Measurements from ENCODE around the gene ZNRF3.
"Not testable (repeated sequence)": the region's sequence is repeated elsewhere in the genome, so short reads cannot be mapped to it uniquely, and the experiment has no call there.

The ZNRF3 gene

DNA sequence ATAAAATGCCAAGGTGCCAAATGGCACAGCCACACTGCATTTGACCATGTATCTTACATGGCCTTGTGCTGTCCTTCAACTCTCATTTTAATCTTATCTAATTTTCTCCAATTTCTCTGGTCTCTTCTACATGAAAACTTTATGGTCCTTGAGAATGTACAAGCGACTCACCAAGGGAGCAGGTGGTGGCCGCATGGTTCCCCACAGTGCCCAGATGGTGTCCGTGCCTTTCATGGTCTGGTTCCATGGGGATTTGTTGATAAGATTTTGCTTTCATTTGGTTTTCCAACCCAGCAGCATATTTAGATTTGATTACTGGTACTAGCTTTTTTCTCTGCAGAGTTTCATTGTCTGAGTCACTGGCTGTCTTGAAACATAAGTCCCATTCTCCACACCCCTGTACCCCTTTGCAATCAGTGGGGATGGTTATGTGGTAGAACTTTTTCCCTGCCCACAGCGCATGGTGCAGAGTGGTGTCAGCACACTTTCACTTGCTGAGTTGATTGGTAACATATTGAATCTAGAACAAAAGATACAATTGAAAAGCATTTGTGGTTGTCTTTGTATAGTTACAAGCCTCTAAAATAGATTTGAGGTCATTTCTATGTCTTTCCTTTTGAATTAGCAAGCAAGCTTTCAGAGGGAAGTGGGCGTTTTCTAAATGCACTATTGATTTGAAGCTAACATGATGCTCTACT is 24.1 kb downstream of the ZNRF3 start:
- no peak for DNase-seq (ENCODE audit: low read depth)

DNA sequence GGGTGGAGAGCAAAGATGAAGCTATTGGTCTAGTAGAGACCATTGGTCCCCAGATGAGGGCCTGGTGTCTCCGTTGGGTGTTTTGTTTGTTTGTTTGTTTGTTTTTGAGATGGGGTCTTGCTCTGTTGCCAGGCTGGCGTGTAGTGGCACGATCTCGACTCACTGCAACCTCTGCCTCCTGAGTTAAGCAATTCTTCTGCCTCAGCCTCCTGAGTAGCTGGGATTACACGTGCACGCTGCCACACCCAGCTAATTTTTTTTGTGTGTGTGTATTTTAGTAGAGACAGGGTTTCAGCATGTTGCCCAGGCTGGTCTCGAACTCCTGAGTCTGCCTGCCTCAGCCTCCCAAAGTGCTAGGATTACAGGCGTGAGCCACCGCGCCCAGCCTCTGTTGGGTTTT is 25.4 kb downstream of the ZNRF3 start:
- not testable (repeated sequence) for DNase-seq (ENCODE audit: low read depth)

DNA sequence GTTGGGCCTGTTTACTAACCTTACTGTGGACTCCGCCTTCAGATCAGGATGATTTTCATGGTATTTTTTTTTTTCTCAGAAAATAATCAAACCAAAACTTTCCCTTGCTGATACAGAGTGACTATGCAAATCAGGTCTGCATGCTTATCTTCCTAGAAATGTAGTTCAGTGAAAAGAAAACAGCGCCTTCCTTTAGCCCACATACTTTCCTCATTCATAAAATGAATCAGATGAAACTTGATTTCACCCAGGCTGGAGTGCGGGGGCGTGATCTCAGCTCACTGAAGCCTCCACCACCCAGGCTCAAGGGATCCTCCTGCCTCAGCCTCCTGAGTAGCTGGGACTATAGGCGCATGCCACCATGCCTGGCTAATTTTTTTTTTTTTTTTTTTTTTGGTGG is 26.0 kb downstream of the ZNRF3 start:
- DNase-seq (ENCODE audit: low read depth): no peak

DNA sequence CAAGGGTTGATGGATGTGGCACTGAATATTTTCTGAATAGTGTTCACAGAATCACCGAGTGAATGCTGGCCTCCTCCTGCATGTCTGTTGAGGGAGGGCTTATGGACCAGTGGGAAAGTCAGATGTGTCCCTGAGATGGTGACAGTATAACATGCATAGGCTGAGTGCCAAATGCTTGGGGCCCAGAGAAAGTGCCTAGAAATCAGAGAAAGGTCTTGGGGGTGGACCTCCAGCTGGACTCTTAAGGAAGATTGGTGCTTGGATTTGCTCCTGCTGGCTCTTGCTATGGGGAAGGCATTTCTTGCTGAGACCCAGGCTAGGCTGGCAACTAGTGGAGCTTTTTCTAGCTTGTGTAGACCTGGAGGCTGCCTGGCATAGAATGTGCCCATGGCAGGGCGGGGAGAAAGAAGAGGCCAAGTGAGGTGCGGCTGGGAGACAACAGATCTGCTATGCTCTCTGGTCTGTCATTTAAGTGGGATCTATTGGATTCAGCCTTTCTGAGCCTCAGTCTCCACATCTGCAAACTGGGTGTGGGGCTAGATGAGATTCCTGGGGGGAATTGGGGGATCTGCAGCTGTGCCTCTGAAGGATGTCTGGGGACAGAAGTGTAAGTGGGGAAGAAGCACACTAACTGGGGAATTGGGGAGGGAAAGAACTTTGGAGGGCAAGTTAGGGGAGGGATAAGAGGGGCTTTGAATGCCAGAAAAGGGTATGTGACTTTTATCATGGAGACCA is 27.4 kb downstream of the ZNRF3 start:
- no peak for DNase-seq (ENCODE audit: low read depth)

DNA sequence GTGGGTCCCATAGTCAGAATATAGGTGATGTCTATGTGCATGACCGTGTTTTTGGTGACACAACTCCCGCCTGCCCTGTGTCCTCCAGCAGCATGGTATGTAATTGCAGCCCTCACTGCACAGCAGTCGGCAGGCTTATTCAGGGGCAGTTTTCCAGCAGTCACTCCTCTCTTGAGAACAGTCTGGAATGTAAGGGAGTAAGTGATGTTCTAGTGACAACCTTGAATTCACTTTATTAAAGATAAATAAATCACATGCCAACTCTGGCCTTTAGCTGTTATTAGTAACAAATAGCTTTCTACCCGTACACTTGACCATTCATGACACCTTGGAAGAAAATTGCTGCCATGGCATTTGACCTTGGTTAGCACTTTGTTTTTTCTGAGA is 27.9 kb downstream of the ZNRF3 start:
- DNase-seq (ENCODE audit: low read depth): no peak

DNA sequence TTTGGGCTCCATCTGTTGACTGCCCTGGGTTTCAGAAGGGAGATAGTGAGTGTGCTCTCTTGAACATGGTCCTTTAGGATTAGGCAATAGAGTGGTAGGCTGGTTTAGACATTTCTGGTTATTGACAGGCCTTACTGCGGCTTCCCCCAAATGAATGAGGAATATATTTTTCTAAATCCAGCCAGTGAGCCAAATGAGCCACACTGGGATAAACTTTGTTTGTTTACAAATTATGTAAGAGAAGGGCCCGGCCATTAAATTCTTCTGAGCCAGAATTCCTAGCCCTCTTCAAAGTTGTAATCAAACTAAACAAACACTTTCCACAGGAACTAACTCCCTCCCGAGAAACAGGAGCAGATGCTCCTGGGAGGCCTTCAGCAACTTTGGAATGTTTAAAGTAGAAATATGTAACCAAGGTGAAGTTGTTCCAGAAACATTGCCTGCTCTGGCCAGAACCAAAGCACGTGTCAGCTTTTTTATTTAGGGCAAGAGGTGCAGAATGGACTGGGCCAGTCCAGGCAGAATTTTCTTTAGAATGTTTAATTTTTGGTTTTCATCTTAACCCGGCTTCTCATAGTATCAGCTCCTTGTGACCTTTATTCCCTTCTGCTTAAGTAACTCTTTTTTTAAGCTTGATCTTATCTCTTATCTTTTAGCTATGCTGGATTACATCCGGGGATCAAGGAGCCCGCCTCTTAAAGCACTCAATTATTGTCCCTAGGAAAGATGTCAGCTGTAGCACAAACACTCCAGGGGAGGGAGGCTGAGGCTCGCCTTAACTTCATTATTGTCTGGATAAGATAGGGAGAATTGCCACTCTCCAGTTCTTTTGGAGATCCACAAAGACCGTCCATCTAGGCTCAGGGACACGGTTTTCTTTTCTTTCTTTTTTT is 28.7 kb downstream of the ZNRF3 start:
- DNase-seq (ENCODE audit: low read depth): no peak

DNA sequence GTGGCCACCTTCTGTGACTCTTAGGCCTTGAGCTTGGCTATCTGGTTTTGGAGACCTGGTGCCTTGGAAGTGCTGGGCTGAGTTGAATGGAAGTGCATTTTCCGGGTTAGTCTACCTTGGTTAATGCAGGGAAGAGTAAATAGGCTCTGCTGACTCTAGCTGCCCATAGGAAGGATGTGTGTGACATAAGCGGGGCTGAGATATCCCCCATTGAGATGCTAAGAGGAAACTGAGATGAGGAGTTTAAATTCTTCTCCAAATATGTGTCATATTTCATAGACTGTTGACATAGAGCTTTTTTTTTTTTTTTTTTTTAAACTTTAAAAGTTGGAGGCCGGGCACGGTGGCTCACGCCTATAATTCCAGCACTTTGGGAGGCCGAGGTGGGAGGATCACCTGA is 30.8 kb downstream of the ZNRF3 start:
- DNase-seq (ENCODE audit: low read depth): no peak

DNA sequence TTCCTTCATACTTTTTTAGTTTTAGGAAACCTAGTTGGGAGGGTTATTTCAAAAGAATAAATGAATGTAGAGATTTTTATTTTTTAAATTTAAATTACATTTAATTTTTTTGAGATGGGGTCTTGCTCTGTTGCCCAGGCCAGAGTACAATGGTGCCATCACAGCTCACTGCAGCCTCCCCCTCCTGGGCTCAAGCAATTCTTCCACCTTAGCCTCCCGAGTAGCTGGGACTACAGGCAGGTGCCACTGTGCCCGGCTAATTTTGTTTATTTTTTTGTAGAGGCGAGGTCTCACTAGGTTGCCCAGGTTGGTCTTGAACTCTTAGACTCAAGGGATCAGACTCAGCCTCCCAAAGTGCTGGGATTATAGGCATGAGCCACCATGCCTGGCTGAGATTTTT is 32.6 kb downstream of the ZNRF3 start:
- DNase-seq (ENCODE audit: low read depth): no peak

DNA sequence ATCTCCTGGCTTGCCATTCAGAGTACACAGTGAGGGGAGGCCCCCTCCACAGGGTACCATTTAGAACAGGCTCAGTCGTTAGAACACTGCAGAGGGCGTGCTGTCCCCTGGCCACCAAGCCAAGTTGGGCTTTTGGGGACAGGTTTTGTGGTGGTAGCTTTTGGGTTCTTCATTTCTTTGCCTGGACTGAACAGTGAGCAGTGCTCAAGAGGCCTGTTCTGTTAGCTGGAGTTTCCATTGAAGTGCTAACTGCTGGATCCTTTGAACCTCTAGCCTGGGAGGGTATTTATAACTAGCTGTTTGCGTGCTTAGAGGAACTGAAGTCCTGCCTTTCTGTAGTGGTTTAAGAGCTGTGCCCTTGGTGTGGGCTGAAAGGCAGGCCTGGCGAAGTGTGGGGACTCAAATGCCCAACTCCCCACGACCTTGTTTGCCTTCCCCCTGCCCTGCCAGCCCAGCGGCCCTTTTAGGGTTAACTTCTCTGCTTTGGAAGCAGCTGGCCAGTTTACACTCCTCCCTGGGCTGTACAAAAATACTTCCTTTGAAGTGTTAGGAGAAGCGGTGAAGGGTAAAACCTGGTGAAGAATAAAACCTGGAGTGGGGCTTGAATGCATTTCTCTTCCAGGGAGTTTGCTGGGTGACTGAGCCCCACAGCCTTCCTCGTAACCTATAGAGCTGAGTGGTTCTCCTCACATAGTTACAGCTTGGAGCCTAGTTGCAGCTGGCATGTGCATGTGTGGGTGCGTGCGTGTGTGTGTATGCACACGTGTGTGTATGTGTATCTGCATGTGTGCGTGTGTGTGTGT is 34.6 kb downstream of the ZNRF3 start:
- no peak for DNase-seq (ENCODE audit: low read depth)

DNA sequence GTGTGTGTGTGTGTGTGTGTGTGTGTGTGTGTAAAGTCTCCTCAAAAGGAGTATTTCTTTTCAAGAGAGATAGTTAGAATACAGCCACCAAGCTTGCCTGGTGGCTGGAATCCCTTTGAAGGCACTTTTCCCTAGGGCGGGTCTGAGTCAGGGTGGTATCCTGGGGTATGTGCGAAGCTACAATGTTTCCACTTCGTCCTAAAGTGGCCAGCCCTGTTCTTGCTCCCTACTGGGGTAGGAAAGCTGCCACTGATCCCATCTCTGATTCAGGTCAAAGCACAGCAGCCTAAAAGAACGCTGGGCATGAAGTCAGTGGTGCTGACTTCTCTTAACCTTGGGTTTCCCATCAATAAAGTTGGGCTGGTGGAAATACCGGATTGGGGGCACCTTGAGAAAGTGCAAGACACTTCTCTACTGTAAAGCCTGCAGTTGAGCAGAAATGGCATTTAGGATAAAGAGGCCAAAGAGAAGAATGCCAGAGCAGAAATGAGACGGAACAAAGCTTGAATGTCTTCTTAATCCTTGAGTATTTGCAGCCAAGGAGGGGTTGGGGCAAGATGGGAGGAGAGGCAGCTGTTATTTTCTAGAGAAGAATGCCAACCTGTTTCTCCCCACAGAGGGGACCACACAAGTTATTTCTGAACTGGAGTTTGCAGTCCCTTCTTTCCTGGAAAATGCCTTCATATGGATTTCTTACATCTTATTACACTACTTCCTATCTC is 35.3 kb downstream of the ZNRF3 start:
- no peak for DNase-seq (ENCODE audit: low read depth)

DNA sequence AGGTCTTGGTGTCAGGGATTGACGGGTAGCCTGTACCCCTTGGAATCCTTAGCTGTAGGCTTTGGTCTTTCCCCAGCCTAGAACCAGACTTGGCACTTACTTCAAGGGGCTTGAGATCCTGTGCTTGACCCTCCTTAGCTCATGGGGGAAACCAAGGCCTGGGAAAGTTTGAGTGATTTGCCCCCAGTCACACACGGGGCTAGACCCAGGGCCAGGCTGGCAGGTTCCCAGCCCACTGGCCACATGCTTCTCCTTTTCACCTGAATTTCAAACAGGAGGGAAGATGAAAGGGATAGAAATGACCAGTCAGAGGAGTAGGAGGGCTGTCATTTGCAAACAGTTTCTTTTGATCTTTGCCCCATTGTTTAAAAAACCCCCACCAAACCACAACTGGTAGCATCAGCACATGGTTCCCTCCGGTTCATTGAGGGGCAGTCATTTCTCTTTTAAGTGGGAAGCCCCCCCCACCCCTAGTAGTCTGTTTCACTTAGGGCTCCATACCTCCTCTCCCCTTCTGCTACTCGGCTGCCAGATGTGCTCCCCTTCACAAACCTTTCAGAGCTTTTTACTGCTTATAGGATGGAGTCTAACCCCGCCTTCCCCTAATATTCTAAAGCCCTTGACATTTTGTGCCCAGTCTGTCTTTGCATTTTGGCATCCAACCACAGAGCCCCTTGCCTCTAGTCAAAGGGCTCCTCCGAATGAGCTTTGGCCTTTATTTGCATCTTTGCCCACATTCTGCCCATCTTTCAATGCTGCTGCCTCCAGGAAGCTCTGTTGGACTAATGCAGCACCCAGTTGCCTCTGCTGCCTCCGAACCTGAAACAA is 37.6 kb downstream of the ZNRF3 start:
- DNase-seq (ENCODE audit: low read depth): no peak

DNA sequence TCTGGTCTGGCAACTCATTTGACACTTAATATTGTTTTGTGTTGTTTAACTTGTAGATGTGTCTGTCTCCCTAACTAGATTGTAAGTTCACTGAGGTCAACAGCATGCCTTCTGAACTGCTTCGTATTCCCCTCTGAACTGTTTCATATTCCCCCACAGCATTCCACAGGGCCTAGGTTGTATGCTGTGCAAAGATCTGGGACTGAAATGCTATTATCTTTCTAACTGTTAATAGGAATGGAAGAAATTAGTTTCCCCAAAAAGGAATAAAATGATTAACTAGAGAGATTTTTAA is 38.2 kb downstream of the ZNRF3 start:
- DNase-seq (ENCODE audit: low read depth): no peak

DNA sequence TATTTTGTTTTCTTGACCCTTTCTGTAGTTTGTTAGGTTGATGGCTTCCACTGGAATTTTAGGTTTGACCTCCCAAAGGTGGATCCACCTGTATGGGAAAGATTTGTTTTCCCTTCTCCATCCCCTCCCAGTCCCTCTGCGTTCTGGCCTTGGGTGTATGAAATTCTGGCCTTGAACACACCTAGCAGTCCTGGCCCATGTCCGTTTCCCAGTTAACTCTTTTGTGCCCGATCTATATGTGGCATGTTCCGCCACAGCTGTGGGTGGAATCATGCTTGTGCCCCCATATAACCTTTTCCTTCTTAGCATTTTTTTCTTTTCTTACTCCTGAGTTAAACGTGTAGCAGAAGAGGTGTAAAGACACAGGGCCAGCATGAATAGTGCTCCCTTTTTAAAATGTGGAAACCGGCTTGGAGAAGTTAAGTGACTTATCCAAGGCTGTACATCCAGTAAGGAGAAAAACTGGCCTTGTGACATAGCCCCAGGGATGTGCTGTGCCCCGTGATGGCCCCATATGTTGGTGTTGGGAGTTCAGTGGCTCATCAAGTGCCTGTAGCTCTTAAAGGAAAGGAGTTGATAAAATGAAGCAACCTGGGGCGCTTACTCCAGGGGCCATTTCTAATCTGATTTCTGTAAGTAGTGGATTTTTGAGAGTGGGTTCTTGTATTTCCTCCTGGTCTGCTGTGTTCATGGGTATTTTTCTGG is 39.3 kb downstream of the ZNRF3 start:
- no peak for DNase-seq (ENCODE audit: low read depth)

DNA sequence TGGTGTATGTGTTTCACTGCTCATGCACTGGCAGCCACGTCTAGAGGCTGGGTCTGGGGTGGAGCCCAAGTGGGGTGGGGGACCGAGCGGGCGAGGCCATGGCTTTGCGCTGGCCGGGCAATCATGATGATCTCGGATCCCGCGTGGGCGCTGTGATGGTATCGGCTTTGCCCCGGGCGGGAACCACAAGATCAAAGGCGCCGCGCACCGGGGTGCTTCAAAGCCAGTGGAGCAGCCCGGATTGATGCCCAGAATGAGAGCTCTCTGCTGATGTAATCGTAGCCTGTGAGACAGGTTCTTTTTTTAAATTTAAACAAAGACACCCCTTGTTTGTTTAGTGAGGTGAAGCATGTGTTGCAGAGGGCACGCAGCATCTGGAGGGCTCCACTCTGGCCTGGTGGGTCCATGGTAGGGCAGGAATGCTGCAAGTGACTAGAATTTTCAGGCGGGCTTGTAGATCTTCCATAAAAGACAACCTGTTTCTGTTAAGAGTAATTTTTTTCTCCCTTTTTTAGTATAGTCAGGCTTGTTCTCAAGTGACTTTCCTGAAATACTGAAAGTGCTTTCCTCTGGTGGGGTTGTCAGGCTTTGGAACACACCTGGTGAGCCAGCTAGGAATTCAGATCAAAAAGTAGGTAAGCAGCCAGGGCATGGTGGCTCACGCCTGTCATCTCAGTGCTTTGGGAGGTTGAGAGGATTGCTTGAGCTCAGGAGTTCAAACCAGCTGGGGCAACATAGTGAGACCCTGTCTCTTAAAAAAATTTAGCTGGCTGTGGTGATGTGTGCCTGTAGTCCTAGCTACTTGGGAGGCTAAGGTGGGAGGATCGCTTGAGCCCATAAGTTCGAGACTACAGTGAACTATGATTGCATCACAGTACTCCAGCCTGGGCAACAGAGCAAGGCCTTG is 40.7 kb downstream of the ZNRF3 start:
- DNase-seq (ENCODE audit: low read depth): no peak

DNA sequence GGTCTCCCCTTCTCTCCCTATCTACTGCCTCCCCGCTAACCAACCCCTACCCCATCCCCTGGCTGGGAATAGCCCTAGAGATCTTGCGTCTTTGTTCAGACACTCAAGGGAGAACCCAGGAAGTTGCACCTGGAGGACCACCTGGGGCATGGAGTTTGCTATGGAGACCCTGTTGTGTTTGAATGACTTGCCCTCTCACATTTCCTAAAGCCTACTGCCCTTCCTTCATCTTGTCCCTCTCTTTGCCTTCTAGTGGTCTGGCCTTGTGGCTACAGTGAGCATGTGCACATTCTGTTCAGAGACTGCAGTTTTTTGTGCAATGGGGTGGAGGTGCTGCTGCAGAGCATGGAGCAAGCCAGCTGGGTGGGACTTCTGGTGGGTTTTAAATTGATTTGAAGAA is 42.5 kb downstream of the ZNRF3 start:
- DNase-seq (ENCODE audit: low read depth): no peak

DNA sequence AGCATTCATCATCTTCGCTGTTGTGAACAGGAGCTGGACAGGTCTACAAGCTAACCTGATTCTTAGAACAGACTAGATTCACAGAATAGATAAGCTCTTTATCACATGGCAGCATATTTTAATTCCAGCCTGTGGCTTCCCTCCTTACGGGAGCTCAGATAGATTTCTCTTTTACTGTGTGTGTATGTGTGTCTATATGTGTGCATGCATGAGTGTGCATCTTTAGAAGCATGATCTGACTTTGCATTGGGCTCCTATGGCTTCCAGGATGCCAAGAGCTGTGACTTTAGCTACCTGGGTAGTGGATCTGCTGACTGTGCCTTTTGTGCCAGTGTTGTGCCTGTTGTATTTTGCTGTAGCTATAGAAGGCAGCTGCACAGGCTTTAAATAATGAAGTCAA is 44.3 kb downstream of the ZNRF3 start:
- DNase-seq (ENCODE audit: low read depth): no peak

DNA sequence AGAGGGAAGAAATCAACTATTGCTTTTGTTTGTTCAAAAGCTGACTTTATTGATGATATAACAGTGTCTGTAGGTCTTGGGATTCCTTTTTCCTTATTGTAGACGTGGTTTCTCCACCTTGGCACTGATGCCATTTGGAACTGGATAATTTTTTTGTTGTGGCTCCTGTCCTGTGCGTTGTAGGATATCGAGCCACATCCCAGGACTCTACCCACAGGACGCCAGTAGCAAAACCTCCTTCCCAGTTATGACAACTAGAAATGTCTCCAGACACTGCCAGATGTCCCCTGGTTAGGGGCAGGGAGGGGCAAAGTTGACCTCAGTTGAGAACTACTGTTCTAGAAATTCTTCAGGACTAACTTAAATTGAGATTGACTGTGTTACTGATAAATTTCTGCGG is 45.8 kb downstream of the ZNRF3 start:
- DNase-seq (ENCODE audit: low read depth): no peak

DNA sequence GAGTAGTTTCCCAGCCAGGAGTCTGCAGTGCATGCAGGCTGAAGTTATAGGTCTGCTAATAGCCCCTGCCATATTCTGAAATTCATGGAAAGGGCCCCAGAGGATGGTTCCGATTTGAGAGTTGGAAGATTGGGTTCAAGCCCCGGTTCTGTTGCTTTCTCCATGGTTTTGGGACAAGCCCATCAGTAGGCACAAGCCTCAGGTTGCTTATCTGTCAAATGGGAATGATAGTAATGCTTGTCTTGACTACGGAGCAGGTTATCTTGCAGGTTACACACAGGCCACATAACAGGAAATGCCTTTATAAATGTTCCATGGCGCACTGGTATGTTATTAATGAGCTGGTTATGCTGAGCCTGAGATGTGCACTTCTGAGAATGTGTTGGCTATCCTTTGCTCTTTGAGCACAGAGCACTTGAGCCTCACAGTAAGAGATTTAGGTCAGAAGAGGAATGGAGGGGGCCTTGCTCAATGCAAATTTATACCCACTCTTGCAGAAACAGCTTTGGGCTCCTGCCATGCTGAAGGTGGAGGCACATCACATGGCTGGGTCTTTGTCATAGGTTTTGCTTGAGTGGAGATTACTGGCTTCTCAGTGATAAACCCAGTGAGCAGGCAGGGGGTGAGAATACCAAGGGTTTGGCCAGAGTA is 47.1 kb downstream of the ZNRF3 start:
- no peak for DNase-seq (ENCODE audit: low read depth)
